ENCODE data around the gene MYBBP1A.

MYBBP1A gene

GRCh38 chr17:4535667-4536258 lies 19.4 kb downstream of the MYBBP1A start:
- no peak for FAIRE-seq

DNA sequence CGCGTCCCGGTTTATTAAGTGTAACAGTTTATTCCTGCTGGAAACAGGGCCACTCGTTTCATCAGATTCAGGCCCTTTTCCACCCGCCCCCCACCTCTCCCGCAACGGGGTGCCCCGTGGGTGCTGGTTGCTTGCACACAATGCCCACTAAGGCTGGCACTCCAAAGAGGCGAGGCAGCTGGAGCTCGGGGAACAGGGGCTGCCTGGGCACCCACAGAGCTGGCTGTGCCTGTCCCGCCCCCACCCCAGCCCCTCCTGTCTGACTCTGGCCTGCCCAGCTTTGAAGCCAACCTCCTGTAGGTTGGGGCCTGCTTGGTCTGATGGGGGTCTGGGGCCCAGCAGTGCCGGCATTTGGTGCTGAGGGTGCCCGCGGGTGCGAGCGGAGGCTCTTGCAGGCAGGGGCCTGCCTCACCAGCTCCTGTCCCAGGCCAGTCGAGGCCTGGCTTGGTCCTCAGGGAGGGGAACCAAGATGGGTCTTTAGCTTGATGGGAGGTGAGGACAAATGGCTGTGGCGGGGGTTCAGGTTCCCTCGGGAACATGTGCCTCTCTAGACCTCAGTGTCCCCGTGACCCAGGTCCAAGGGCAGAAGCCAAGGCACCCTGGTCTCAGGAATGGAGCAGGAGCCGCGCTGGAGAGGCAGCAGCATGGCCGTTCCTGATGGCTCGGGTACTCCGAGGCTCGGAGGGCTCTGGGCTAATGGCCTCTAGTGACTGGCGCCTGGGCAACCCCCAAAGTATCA lies 20.1 kb downstream of the MYBBP1A start:
- no peak for FAIRE-seq

- FAIRE-seq: no peak
Observed at GRCh38 chr17:4534515-4534914, 20.7 kb downstream of the MYBBP1A start.

DNA sequence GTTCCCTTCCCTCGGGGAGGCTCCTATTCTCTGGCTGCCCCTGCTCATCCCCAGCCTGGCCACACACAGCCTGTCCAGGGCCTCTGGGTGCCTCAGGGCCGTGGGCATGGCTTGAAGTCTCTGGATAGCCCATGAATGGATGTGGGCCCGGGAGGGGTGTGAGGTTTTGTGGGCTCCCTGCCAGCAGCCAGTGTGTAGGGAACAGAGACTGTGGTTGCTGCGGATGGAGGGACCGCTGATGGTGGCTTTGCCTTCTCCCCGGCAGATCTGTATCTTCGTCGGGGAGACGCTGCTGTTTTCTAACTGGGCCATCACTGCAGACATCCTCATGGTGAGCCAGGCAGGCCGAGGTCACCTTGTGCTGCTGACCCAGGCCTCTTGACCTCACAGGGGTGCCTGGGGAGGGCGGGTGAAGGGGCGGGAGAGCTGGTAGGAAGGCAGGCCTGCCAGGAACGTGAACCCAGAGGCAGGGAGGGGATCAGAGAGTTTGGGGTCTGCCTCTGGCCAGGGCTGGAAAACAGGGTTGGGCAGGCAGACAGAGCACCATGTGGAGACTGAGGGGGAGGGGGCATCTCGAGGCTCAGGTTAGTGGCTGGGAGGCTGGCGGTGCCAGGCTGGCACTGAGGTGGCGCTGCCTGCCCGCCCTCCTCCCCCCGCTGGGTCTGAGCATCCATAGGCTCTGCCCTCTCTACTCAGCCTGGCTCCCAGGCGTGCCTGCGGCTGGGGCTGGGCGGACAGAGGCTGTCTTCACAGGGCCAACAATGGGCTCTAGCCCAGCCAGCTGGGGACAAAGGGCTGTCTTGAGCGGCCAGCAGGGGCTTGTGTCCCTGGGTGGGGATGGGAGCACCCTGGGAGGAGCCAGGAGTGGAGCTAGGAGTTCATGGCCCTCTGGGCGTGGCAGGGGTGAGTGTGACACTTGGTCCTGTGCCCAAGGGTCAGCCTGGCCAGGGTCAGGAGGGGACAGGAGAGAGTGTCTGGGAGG lies 21.4 kb downstream of the MYBBP1A start:
- FAIRE-seq: no peak

DNA sequence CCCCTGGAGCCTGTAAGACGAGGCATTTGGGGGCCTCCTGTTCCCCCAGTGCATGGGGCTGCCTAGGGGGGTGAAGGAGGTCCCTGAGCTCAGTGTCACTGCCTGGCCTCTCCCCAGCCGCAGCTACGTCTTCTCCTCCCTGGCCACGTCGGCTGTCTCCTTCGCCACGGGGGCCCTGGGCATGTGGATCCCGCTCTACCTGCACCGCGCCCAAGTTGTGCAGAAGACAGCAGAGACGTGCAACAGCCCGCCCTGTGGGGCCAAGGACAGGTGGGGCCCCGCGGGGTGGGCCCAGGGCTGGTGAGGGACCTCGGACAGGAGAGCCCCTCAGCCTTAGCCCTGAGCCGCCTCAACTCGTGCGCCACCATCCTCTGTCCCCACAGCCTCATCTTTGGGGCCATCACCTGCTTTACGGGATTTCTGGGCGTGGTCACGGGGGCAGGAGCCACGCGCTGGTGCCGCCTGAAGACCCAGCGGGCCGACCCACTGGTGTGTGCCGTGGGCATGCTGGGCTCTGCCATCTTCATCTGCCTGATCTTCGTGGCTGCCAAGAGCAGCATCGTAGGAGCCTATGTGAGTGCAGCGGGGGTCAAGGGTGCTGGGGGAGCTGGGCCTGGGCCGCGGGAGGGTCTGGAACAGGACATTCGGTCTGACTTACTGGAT lies 22.2 kb downstream of the MYBBP1A start:
- FAIRE-seq: no peak

GRCh38 chr17:4531988-4532736 lies 23.0 kb downstream of the MYBBP1A start:
- FAIRE-seq: no peak

GRCh38 chr17:4530799-4531730 lies 24.1 kb downstream of the MYBBP1A start:
- FAIRE-seq: no peak

DNA sequence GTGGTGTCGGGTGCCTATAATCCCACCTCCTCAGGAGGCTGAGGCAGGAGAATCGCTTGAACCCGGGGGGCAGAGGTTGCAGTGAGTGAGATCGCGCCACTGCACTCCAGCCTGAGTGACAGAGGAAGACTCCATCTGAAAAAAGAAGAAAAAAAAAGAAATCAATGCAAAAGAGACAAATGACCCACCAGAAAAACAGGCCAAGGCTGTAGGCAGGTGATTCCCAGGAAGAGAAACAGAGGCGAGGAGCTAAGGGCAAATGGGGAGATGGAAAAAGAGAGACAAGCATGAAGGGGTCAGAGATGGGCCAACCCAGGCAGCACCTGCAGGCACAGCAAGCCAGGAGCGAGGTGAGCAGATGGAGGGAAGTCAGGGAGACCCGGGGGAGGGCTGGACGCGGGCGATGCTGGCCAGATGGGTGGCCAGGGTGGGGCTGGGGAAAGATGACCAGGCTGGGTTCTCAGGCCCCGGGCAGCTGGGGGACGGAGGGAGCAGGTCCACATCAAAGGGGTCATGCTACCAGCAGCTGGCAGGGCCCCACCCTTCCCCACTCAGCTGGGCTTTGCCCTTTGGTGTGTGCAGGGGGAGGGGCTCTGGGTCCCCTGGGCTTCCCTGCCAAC lies 25.5 kb downstream of the MYBBP1A start:
- no peak for FAIRE-seq

GRCh38 chr17:4527566-4528125 lies 27.5 kb downstream of the MYBBP1A start:
- FAIRE-seq: no peak

- FAIRE-seq: no peak
Observed at GRCh38 chr17:4527134-4527533, 28.1 kb downstream of the MYBBP1A start.

DNA sequence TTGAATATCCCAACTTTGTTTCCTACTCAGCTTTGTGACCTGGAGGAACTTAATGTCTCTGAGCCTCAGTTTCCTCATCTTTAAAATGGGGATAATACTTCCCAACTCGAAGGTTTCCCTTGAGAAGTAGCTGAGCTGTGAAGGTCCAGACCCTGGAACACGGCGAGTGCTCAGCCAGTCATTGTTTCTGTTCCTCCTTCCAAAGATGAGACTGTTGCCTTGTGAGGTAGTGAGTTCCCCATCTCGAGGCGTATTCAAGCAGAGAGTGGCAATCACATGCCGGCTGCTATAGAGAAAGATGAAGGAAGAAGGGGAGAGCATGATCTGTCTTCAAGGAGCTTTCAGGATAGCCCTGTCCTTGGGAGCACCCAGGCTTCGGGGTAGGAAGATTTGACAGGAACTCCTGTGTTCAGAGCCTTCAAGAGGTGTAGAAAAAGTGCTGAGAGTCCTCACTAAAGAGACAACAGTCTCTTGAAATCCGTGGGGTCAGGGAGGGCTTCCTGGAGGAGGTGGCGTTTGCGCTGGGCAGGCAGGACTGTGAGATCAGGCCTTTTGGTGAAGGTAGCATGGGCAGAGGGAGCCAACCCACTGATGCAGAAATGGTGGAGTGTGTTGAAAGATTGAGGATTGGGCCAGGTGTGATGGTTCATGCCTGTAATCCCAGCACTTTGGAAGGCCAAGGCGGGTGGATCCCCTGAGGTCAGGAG lies 29.3 kb downstream of the MYBBP1A start:
- FAIRE-seq: no peak

DNA sequence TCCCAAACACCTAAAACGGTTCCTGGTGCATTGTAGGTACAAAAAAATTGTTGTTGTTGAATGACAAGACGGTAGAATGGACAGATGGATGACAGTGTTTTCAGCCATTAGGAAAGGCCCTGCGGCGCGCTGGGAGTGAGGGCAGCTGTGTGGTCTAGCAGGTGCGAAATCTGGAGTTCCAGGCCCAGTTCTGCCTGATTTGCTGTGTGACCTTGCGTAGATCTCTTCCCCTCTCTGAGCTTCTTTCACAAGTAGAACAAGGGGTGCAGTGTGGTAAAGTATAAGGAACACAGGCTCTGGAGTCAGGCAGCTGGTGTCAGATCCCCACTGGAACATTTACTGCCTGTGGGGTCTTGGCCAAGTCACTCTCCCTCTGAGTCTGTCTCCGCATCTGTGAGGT lies 31.2 kb downstream of the MYBBP1A start:
- FAIRE-seq: no peak

- FAIRE-seq: no peak
Observed at GRCh38 chr17:4522661-4523060, 32.5 kb downstream of the MYBBP1A start.

DNA sequence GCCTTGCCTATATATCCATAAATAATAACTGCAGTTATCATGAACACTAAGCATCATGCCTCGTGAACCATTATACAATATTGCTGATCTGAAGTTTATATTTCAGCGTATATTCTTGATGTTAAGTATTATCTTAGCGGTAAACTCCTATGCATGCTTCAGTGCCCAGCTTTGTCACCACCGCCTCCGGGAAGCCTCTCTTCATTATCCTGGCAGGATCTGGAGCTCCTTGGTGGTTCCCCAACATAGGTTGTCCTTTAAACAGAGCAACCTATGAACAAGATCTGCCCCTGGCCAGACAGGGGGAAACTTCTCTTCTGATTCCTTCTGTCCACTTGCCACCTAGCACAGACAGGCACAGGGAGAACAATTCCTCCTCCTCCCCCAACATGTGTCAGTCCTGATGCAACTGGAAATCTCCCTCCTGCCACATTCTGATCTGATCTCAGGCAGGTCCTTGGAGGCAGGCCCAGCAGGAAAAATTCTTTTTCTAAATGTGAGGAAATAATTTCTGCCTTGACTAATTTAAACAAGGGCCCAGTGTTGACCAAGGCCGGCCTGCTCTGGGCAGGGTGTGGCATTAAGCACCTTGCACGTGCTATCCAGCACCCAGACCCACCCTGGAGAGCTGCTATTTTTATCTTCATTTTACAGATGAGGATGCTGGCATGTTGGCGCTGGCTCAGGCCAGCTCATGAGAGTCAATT lies 34.1 kb downstream of the MYBBP1A start:
- FAIRE-seq: no peak

DNA sequence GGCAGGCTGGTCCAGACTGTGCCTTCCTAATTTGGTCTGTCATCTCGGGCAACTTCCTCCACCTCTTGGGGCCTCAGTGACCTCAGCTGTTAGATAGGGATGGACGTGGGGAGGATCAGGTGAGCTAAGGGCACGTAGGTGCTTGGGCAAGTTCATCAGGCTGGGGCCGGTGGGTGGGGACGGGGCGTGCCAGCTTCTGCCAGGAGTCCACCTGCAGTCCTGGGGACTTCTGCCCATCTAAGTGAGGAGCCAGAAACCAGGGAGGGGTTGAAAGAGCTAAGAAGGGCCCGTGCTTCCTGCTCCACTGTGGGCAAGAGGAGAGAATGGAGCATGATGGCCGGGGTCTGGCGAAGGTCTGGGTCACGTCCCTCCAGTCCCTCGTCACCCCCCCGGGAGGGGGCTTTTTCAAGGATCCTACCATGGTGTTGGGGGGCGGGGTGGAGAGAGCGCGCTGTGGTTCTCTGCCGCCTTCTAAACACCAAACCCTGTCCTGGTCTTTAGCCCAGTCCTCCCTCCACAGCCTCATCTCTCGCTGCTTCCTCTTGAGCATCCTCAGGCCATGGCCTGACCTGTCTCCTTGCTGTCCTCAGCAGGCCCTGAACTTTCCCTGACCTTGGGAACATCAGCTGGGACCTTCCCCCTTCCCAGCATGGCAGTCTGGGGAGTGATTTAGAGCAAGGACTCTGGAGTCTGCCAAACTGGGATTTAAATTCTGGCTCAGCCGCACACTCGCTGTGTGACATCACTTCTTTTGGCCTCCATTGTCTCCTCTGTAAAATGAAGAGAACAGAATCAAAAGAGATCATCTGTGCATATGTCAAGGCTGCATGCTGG lies 34.9 kb downstream of the MYBBP1A start:
- FAIRE-seq: no peak

GRCh38 chr17:4519361-4519788 lies 35.8 kb downstream of the MYBBP1A start:
- no peak for FAIRE-seq

- FAIRE-seq: no peak
Observed at GRCh38 chr17:4518901-4519300, 36.3 kb downstream of the MYBBP1A start.

DNA sequence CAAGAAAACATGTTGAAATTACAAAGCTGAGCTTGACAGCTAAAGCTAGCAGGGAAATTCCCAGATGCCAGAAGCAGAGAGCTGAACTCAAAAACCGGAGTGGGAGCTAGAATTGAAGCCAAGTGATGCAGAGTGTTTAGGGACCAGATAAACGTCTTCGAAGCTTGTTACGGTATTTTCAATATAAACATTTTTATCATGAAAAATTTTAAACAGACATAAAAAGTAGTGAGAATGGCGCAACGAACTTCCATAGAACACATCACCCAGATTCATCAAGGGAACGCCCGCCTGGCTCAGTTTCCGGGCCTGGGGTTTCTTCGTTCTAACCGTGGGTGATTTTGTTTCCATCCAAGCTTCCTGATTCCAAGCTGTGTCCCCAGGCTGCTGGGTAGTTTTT lies 38.4 kb downstream of the MYBBP1A start:
- FAIRE-seq: no peak

All from G401.6 (cell line).